Activated CD4-positive, alpha-beta memory T cell treated with anti-CD3 and anti-CD28 coated beads, Interleukin-2, amount 10 ng/mL, durations not matched to agents 7 days and 5 days (primary cell): Measurements from ENCODE around the gene USH1G. TPM values are rescaled to one million over a fixed set of nuclear protein-coding genes. Genes with fewer than 3 reads are reported as not detected.

Experiments
- CTCF ChIA-PET: fragments of 350-600 bp; sonication (Branson Sonifier 250); formaldehyde crosslinking; loops from one replicate; lab custom pipeline; 2021; ENCODE audit warnings: antibody characterized with exemption, inconsistent platforms; lab: Charles Lee
- POLR2A ChIA-PET: fragments of 350-600 bp; sonication (Branson Sonifier 250); formaldehyde crosslinking; loops from one replicate; lab custom pipeline; 2021; ENCODE audit warnings: antibody characterized with exemption; lab: Charles Lee
- DNase-seq: peaks from one replicate; pipeline ENCODE4 v3.0.0-alpha.2; 2020
- H3K27ac Mint-ChIP-seq: one replicate; pipeline ENCODE4 v1.8.0; 2021; ENCODE audit warnings: mild to moderate bottlenecking, mixed read lengths
- H3K27me3 Mint-ChIP-seq: one replicate; pipeline ENCODE4 v1.8.0; 2021; ENCODE audit warnings: mixed read lengths
- H3K36me3 Mint-ChIP-seq: one replicate; pipeline ENCODE4 v1.8.0; 2021; ENCODE audit warnings: low read depth, mixed read lengths
- H3K4me1 Mint-ChIP-seq: one replicate; pipeline ENCODE4 v1.8.0; 2021; ENCODE audit warnings: mixed read lengths
- H3K4me3 Mint-ChIP-seq: one replicate; pipeline ENCODE4 v1.8.0; 2021; ENCODE audit warnings: mild to moderate bottlenecking, mixed read lengths
- H3K9me3 Mint-ChIP-seq: one replicate; pipeline ENCODE4 v1.8.0; 2021; ENCODE audit warnings: mixed read lengths
- total RNA-seq, 2 experiments: library from RNA; stranded (reverse); gene quantifications; one replicate each; pipeline ENCODE4 v1.2.3, GENCODE V29; 2021

The USH1G gene
- total RNA-seq, 2 experiments from 2014 or later = not detected

GRCh38 chr17:74951680-74952421 lies 28.8 kb upstream of the USH1G start:
- no peak for DNase-seq
- no peaks in the 10 kb centered on the region for H3K36me3 Mint-ChIP-seq
- H3K4me3 Mint-ChIP-seq = no peak overlapping the region
- no peaks in the 10 kb centered on the region for H3K9me3 Mint-ChIP-seq
- CTCF ChIA-PET = interaction anchor here (1.0 to 1.2 kb wide), 3 partner anchors 10 to 27 kb away, joined by 4 to 5 read pairs (median 5); partner anchors contain the start of gene OTOP2
- H3K27ac Mint-ChIP-seq = no peak overlapping the region
- no peaks in the 10 kb centered on the region for H3K27me3 Mint-ChIP-seq
- H3K4me1 Mint-ChIP-seq = no peaks in the 10 kb centered on the region
- POLR2A ChIA-PET = no interaction called here

DNA sequence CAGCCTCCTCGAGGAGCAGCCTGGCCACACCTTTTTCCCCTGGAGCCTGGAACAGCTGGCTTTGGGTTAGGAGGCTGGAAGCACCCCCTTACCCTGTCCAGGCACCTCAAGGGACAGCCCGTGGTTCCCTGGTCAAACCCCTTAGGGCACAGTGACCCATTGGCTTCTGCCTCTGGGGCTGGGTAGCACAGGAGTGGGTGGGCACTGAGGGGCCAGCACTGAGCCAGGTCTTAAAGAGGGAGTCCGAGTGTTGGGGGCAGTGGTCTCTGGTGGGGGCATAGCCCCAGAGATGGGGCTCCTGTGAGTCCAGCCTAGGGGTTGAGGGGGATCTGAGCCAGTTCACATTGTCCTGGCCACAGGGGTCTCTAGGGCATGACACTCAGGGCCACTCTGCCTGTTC lies 28.0 kb upstream of the USH1G start:
- Mint-ChIP-seq H3K4me1 (no peaks in the 10 kb centered on the region), H3K4me3 (no peak overlapping the region), H3K9me3 (no peaks in the 10 kb centered on the region), H3K27me3 (no peaks in the 10 kb centered on the region), H3K36me3 (no peaks in the 10 kb centered on the region), H3K27ac (no peak overlapping the region)
- ChIA-PET CTCF (interaction anchor here (1.0 to 1.1 kb wide), 2 partner anchors 11 to 27 kb away, joined by 4 to 5 read pairs; partner anchors contain the start of gene OTOP2), POLR2A (no interaction called here)
- no peak for DNase-seq

DNA sequence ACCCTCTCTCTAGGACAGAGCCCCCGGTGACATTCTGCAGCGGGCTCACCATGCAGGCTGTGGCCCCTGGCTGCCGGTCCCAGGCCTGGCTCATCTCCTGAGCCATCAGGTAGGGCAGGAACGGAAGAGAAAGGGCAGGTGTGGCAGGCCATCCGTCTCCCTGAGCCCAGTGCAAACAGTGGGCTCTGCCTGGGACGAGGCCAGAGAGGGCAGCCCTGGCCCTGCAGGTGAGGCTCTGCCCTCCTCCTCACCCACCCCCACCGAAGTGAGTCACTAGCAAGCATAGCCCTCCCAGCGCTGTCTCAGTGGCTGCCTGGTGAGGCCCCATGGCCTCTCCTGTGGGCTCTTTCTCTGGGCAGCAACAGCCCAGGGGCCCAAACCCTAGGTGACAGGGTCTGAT lies 27.2 kb upstream of the USH1G start:
- Mint-ChIP-seq H3K4me3 (no peak overlapping the region), H3K27me3 (peaks cover 3% of the 10 kb centered on the region), H3K27ac (no peak overlapping the region), H3K9me3 (no peaks in the 10 kb centered on the region), H3K36me3 (no peaks in the 10 kb centered on the region), H3K4me1 (no peaks in the 10 kb centered on the region)
- no peak for DNase-seq
- ChIA-PET POLR2A (no interaction called here), CTCF (interaction anchor here (2.9 kb wide), 1 partner anchor 11 kb away, joined by 20 read pairs; no protein-coding TSS in a partner anchor)

DNA sequence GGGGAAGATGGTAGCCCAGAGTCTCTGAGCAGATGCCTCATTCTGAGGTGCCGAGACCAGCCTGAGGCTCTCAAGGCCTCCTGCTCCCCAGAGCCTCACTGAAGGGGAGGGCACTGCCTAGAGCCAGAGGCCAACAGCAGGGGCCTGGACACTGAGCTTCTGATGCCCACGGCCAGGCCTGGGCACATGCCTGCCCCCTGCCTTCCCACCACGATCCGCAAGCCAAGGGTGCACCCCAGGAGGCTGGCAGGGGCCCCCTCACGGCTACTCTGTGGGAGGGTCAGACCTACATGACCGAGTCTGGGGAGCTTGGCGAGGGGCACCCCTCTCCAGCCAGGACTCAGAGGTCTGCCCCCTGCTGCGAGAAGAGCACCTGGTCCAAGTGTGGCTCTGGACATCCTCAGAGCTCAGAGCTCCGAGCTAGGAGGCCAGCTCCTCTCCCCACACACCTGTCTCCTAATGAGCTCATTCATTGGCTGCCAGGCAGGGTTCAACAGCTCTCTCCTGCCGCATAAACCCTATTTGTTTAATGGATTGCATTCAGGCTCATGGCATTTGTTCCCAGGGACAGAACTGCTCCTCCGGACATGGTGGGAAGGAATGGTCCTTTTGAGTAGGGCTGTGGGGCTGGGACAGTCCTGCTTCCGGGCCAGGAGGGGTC lies 26.5 kb upstream of the USH1G start:
- CTCF ChIA-PET = interaction anchor here (1.7 to 2.9 kb wide), 2 partner anchors 9 to 12 kb away, joined by 10 to 20 read pairs; no protein-coding TSS in a partner anchor
- H3K4me3 Mint-ChIP-seq = no peak overlapping the region
- no peaks in the 10 kb centered on the region for H3K4me1 Mint-ChIP-seq
- H3K36me3 Mint-ChIP-seq = no peaks in the 10 kb centered on the region
- H3K9me3 Mint-ChIP-seq = no peaks in the 10 kb centered on the region
- POLR2A ChIA-PET = no interaction called here
- DNase-seq = no peak
- peaks cover 7% of the 10 kb centered on the region for H3K27me3 Mint-ChIP-seq
- no peak overlapping the region for H3K27ac Mint-ChIP-seq

DNA sequence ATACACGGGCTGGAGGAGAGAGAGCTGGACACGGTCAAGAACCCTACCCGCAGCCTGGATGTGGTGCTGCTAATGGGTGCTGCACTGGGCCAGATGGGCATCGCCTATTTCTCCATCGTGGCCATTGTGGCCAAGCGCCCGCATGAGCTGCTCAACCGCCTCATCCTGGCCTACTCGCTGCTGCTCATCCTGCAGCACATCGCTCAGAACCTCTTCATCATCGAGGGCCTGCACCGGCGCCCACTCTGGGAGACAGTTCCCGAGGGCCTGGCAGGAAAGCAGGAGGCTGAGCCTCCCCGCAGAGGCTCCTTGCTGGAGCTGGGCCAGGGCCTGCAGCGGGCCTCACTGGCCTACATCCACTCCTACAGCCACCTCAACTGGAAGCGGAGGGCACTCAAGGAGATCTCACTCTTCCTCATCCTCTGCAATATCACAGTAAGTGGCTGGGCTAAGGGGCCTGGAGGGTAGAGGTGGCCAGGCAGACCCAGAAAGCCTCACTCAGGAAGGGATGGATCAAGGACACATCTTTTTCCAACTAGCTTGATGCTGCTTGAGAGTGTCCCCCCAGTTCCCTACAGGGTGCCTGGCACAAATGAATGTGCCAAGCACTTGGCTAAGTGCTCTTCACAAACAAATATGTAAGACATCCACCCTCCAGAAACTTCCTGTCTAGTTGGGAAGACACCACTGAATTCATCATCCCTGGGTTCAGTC lies 24.1 kb upstream of the USH1G start:
- ChIA-PET CTCF (interaction anchor here (0.6 to 2.9 kb wide), 3 partner anchors 10 to 14 kb away, joined by 3 to 20 read pairs (median 3); no protein-coding TSS in a partner anchor), POLR2A (no interaction called here)
- Mint-ChIP-seq H3K27ac (no peak overlapping the region), H3K4me3 (no peak overlapping the region), H3K9me3 (no peaks in the 10 kb centered on the region), H3K27me3 (peaks cover 18% of the 10 kb centered on the region), H3K4me1 (no peaks in the 10 kb centered on the region), H3K36me3 (no peaks in the 10 kb centered on the region)
- no peak for DNase-seq

- no peaks in the 10 kb centered on the region for H3K36me3 Mint-ChIP-seq
- peaks cover 21% of the 10 kb centered on the region for H3K27me3 Mint-ChIP-seq
- H3K4me3 Mint-ChIP-seq = no peak overlapping the region
- H3K27ac Mint-ChIP-seq = no peak overlapping the region
- no peaks in the 10 kb centered on the region for H3K4me1 Mint-ChIP-seq
- no peaks in the 10 kb centered on the region for H3K9me3 Mint-ChIP-seq
- no peak for DNase-seq
- ChIA-PET CTCF (interaction anchor here (0.6 to 1.1 kb wide), 2 partner anchors 10 to 11 kb away, joined by 3 read pairs; no protein-coding TSS in a partner anchor), POLR2A (no interaction called here)
These were observed 23.6 kb upstream of the USH1G start for GRCh38 chr17:74946641-74947040.

DNA sequence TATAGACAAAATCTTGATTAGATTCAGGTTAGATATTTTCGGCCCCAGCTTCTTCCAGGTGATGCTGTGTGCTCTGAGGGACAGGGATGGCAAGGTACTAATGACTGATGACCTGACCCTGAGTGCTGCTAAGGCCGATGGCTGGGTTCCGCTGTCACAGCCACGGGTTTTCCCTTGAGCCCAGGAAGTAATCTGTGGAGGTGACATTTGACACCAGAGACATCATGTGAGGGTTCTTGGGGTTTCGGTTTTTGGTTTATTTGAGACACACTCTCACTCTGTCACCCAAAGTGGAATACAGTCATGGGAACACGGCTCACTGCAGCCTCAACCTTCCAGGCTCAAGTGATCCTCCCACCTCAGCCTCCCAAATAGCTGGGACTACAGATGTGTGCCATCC lies 22.5 kb upstream of the USH1G start:
- H3K4me1 Mint-ChIP-seq = no peaks in the 10 kb centered on the region
- peaks cover 21% of the 10 kb centered on the region for H3K27me3 Mint-ChIP-seq
- no peak overlapping the region for H3K4me3 Mint-ChIP-seq
- no peak overlapping the region for H3K27ac Mint-ChIP-seq
- no peak for DNase-seq
- H3K36me3 Mint-ChIP-seq = no peaks in the 10 kb centered on the region
- POLR2A ChIA-PET = no interaction called here
- no peaks in the 10 kb centered on the region for H3K9me3 Mint-ChIP-seq
- CTCF ChIA-PET = interaction anchor here (0.8 kb wide), 1 partner anchor 16 kb away, joined by 3 read pairs; no protein-coding TSS in a partner anchor

GRCh38 chr17:74943808-74944522 lies 20.9 kb upstream of the USH1G start:
- ChIA-PET CTCF (no interaction called here), POLR2A (no interaction called here)
- Mint-ChIP-seq H3K9me3 (no peaks in the 10 kb centered on the region), H3K36me3 (no peaks in the 10 kb centered on the region), H3K27ac (no peak overlapping the region), H3K4me1 (no peaks in the 10 kb centered on the region), H3K4me3 (no peak overlapping the region), H3K27me3 (peaks cover 28% of the 10 kb centered on the region)
- DNase-seq = no peak

DNA sequence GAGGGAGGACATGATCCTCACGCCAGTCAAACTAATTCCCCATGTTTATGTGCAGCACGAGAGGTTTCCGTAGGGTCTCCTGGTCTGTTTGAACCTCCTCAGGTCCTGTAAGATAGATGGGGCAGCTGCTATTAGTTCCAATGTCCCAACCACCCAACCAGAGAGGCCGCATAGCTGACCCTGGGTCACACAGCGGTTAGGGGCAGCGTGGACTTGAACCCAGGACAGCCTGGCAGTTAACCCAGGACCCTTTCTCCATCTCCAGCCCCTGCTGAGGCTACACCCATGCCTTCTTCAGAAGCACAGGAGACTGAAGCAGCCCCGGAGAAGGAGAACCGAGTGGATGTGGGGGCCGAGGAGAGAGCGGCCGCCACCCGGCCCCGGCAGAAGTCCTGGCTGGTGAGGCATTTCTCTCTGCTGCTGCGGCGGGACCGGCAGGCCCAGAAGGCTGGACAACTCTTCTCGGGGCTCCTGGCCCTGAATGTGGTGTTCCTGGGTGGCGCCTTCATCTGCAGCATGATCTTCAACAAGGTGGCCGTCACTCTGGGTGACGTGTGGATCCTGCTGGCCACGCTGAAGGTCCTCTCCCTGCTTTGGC lies 18.2 kb upstream of the USH1G start:
- Mint-ChIP-seq H3K4me1 (no peaks in the 10 kb centered on the region), H3K27ac (no peak overlapping the region), H3K36me3 (no peaks in the 10 kb centered on the region), H3K9me3 (no peaks in the 10 kb centered on the region), H3K4me3 (no peak overlapping the region), H3K27me3 (peaks cover 50% of the 10 kb centered on the region)
- ChIA-PET POLR2A (no interaction called here), CTCF (no interaction called here)
- no peak for DNase-seq

GRCh38 chr17:74939534-74939933 lies 16.5 kb upstream of the USH1G start:
- Mint-ChIP-seq H3K27ac (no peak overlapping the region), H3K4me3 (no peak overlapping the region), H3K36me3 (no peaks in the 10 kb centered on the region), H3K4me1 (no peaks in the 10 kb centered on the region), H3K9me3 (no peaks in the 10 kb centered on the region), H3K27me3 (peaks cover 54% of the 10 kb centered on the region)
- CTCF ChIA-PET = interaction anchor here (0.6 to 1.3 kb wide), 2 partner anchors 78 to 148 kb away, joined by 3 to 5 read pairs; no protein-coding TSS in a partner anchor
- POLR2A ChIA-PET = no interaction called here
- DNase-seq = no peak

- Mint-ChIP-seq H3K4me3 (no peak overlapping the region), H3K9me3 (no peaks in the 10 kb centered on the region), H3K27ac (no peak overlapping the region), H3K4me1 (no peaks in the 10 kb centered on the region), H3K27me3 (peaks cover 55% of the 10 kb centered on the region), H3K36me3 (no peaks in the 10 kb centered on the region)
- POLR2A ChIA-PET = no interaction called here
- DNase-seq = no peak
- CTCF ChIA-PET = interaction anchor here (0.9 kb wide), 1 partner anchor 22 kb away, joined by 3 read pairs; no protein-coding TSS in a partner anchor
These were observed 15.3 kb upstream of the USH1G start for GRCh38 chr17:74938194-74938950.
